Measurements from ENCODE around the gene TOX3.

DNA sequence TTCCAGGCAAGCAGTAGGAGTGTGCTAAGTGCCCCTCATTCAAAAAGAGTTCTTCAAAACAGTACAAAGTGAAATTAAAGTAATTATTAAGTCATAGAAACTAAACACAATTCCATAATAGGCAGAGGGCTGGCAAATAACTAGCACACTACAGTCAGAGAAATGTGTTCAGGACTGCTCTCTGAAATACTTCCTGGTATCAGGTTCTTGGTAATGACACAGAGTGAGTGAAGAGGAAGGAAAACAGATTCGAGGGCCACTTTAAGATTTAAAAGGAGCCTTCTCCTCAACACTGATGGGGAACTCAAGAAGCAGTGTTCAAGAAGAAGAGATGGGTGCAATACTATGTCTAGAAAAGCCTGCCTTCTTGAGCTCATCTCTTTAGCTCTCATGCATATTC is 139.2 kb downstream of the TOX3 start:
- TF ChIP-seq CTCF (IDR thresholded peaks at IDR 0.05 in 4 of 5, conservative IDR thresholded peaks at IDR 0.05 in 1 of 5): no peak
- TF ChIP-seq POLR2A (IDR thresholded peaks at IDR 0.05): no peak

Measured in gastrocnemius medialis (tissue), 4 donors.